ENCODE results near the gene RAB3A.
"Not testable (repeated sequence)": the region's sequence is repeated elsewhere in the genome, so short reads cannot be mapped to it uniquely, and the experiment has no call there.

The RAB3A gene

GRCh38 chr19:18168673-18169381, 35.0 kb downstream of the RAB3A start:
- DNase-seq (ENCODE audit: low read depth), result no peak

GRCh38 chr19:18167975-18168645, 35.7 kb downstream of the RAB3A start:
- no peak for DNase-seq (ENCODE audit: low read depth)

GRCh38 chr19:18167011-18167410, 36.8 kb downstream of the RAB3A start:
- no peak for DNase-seq (ENCODE audit: low read depth)

- no peak for DNase-seq (ENCODE audit: low read depth)
Measured at GRCh38 chr19:18165794-18166544, 37.9 kb downstream of the RAB3A start.

- no peak for DNase-seq (ENCODE audit: low read depth)
Measured at GRCh38 chr19:18164072-18164471, 39.8 kb downstream of the RAB3A start.

GRCh38 chr19:18161636-18162002, 42.2 kb downstream of the RAB3A start:
- no peak for DNase-seq (ENCODE audit: low read depth)

GRCh38 chr19:18160971-18161635, 42.7 kb downstream of the RAB3A start:
- DNase-seq (ENCODE audit: low read depth), result peak; percentile 68

GRCh38 chr19:18160493-18160970, 43.3 kb downstream of the RAB3A start:
- DNase-seq (ENCODE audit: low read depth), result no peak

- DNase-seq (ENCODE audit: low read depth), result no peak
Measured at GRCh38 chr19:18159810-18160209, 44.0 kb downstream of the RAB3A start.

- DNase-seq (ENCODE audit: low read depth), result not testable (repeated sequence)
Measured at GRCh38 chr19:18159059-18159616, 44.7 kb downstream of the RAB3A start.

GRCh38 chr19:18158467-18158866, 45.4 kb downstream of the RAB3A start:
- no peak for DNase-seq (ENCODE audit: low read depth)

GRCh38 chr19:18157465-18158063, 46.3 kb downstream of the RAB3A start:
- DNase-seq (ENCODE audit: low read depth), result no peak

GRCh38 chr19:18156841-18157464, 46.9 kb downstream of the RAB3A start:
- no peak for DNase-seq (ENCODE audit: low read depth)

GRCh38 chr19:18156268-18156667, 47.6 kb downstream of the RAB3A start:
- DNase-seq (ENCODE audit: low read depth), result no peak

- no peak for DNase-seq (ENCODE audit: low read depth)
Measured at GRCh38 chr19:18155095-18156087, 48.5 kb downstream of the RAB3A start.

- DNase-seq (ENCODE audit: low read depth), result no peak
Measured at GRCh38 chr19:18153556-18154134, 50.2 kb downstream of the RAB3A start.

GRCh38 chr19:18152817-18153555, 50.9 kb downstream of the RAB3A start, which contains the start of gene PIK3R2:
TSS of gene PIK3R2 (plus strand) at chr19:18153163. CDS start at chr19:18155880, 2,717 bp downstream.
- DNase-seq (ENCODE audit: low read depth), result peak; percentile 99

- peak; percentile 97 for DNase-seq (ENCODE audit: low read depth)
Measured at GRCh38 chr19:18152442-18152816, 51.4 kb downstream of the RAB3A start.
